Stimulated activated CD4-positive, alpha-beta T cell treated with anti-CD3 and anti-CD28 coated beads, TNF-alpha, amount 100 ng/mL, for 1 hour (primary cell): ENCODE results near the gene TFB1M.
"Not testable (repeated sequence)": the region's sequence is repeated elsewhere in the genome, so short reads cannot be mapped to it uniquely, and the experiment has no call there.

ENCODE experiments used
- DNase-seq, 3 donors: peaks; one replicate each; pipeline ENCODE4 v3.0.0-alpha.2; 2020; ENCODE audit warnings: low read depth in 3 of 3, low spot score in 1 of 3

TFB1M gene

GRCh38 chr6:155330133-155330734 lies 15.9 kb upstream of the TFB1M start:
- DNase-seq, result no peak

GRCh38 chr6:155329460-155330132 lies 15.3 kb upstream of the TFB1M start:
- no peak for DNase-seq

GRCh38 chr6:155328539-155329459 lies 14.5 kb upstream of the TFB1M start:
- no peak for DNase-seq

- no peak for DNase-seq
Measured at GRCh38 chr6:155328074-155328538, 13.8 kb upstream of the TFB1M start.

GRCh38 chr6:155327326-155328073 lies 13.2 kb upstream of the TFB1M start:
- peak; percentile 12 to 55 (median 30) for DNase-seq

- no peak for DNase-seq
Measured at GRCh38 chr6:155325700-155326516, 11.6 kb upstream of the TFB1M start.

GRCh38 chr6:155324993-155325392 lies 10.7 kb upstream of the TFB1M start:
- no peak for DNase-seq

- DNase-seq, result no peak
Measured at GRCh38 chr6:155324172-155324571, 9.9 kb upstream of the TFB1M start.

- no peak for DNase-seq
Measured at GRCh38 chr6:155319902-155320301, 5.6 kb upstream of the TFB1M start.

- no peak for DNase-seq
Measured at GRCh38 chr6:155317186-155317585, 2.9 kb upstream of the TFB1M start.

GRCh38 chr6:155316419-155316818 lies 2.1 kb upstream of the TFB1M start:
- no peak for DNase-seq

GRCh38 chr6:155315516-155315871 lies 1.2 kb upstream of the TFB1M start:
- DNase-seq, result no peak

- peak in 1 of 3 donors; percentile 11 for DNase-seq
Measured at GRCh38 chr6:155314773-155315515, 660 bp upstream of the TFB1M start.

- peak in 1 of 3 donors; percentile 3 for DNase-seq
Measured at GRCh38 chr6:155313602-155314091, 637 bp downstream of the TFB1M start.

- not testable (repeated sequence) for DNase-seq
Measured at GRCh38 chr6:155312950-155313349, 1.3 kb downstream of the TFB1M start.

GRCh38 chr6:155311583-155311982 lies 2.7 kb downstream of the TFB1M start:
- DNase-seq, result no peak

- no peak for DNase-seq
Measured at GRCh38 chr6:155311086-155311485, 3.2 kb downstream of the TFB1M start.

- DNase-seq, result no peak
Measured at GRCh38 chr6:155310596-155310995, 3.7 kb downstream of the TFB1M start.

- DNase-seq, result no peak
Measured at GRCh38 chr6:155309150-155309549, 5.1 kb downstream of the TFB1M start.
